ENCODE data around the gene CHD9NB. TPM values are rescaled to one million over a fixed set of nuclear protein-coding genes. Genes with fewer than 3 reads are reported as not detected.

The CHD9NB gene
- total and polyA plus RNA-seq, 10 of the 15 experiments (the other 5 are each of a cell fraction or from before 2014, with no cell fraction given): 0.14 to 1.6 (median 0.73) TPM

DNA sequence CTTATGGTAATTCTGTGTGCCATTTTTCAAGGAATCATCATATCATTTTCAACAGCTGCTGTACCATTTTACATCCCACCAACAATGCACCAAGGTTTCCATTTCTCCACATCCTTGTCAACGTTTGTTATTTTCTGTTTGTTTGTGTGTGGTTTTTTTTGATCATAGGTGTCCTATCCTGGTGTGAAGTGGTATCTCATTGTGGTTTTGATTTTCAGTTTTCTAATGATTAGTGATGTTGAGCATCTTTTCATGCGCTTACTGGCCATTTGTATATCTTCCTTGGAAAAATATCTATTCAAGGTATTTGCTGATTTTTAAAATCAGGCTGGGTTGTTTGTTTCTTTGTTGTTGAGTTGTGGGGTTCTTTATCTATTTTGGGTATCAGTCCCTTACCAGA, 17.1 kb upstream of the CHD9NB start (continued):
- TF ChIP-seq REST (IDR thresholded peaks at IDR 0.05; ENCODE audit: low read depth, low read length) (no peak), BCL3 (IDR thresholded peaks at IDR 0.05; ENCODE audit: borderline replicate concordance, insufficient read depth, low read depth, low read length, poor library complexity, severe bottlenecking) (no peak), NRF1 (conservative IDR thresholded peaks at IDR 0.05; ENCODE audit: low read depth, low read length) (no peak), ETV6 (conservative IDR thresholded peaks at IDR 0.05 in 1 of 2, IDR thresholded peaks at IDR 0.05 in 1 of 2; ENCODE audit: borderline replicate concordance in 1 of 2, low read depth in 1 of 2) (no peak), TCF3 (IDR thresholded peaks at IDR 0.05; ENCODE audit: borderline replicate concordance, insufficient read depth, low read depth, low read length) (no peak), ZNF384 (IDR thresholded peaks at IDR 0.05; ENCODE audit: borderline replicate concordance, low read depth, low read length) (no peak), IKZF2 (IDR thresholded peaks at IDR 0.05) (peak in 1 of 2 experiments; percentile 32; a peak in 1 of 4 replicates), NFXL1 (IDR thresholded peaks at IDR 0.05; ENCODE audit: borderline replicate concordance) (no peak), MYC (IDR thresholded peaks at IDR 0.05; ENCODE audit: insufficient read depth, insufficient read length, insufficient replicate concordance, low read length, severe bottlenecking) (no peak), ZNF274 (IDR thresholded peaks at IDR 0.05; ENCODE audit: insufficient read depth, insufficient read length) (no peak), ZNF217 (IDR thresholded peaks at IDR 0.05) (no peak), USF2 (IDR thresholded peaks at IDR 0.05; ENCODE audit: borderline replicate concordance, low read depth, low read length) (no peak), JUNB (IDR thresholded peaks at IDR 0.05) (peak; percentile 23; the same call in 1 of the 2 replicates)
- TF ChIP-seq, protein P1, sequence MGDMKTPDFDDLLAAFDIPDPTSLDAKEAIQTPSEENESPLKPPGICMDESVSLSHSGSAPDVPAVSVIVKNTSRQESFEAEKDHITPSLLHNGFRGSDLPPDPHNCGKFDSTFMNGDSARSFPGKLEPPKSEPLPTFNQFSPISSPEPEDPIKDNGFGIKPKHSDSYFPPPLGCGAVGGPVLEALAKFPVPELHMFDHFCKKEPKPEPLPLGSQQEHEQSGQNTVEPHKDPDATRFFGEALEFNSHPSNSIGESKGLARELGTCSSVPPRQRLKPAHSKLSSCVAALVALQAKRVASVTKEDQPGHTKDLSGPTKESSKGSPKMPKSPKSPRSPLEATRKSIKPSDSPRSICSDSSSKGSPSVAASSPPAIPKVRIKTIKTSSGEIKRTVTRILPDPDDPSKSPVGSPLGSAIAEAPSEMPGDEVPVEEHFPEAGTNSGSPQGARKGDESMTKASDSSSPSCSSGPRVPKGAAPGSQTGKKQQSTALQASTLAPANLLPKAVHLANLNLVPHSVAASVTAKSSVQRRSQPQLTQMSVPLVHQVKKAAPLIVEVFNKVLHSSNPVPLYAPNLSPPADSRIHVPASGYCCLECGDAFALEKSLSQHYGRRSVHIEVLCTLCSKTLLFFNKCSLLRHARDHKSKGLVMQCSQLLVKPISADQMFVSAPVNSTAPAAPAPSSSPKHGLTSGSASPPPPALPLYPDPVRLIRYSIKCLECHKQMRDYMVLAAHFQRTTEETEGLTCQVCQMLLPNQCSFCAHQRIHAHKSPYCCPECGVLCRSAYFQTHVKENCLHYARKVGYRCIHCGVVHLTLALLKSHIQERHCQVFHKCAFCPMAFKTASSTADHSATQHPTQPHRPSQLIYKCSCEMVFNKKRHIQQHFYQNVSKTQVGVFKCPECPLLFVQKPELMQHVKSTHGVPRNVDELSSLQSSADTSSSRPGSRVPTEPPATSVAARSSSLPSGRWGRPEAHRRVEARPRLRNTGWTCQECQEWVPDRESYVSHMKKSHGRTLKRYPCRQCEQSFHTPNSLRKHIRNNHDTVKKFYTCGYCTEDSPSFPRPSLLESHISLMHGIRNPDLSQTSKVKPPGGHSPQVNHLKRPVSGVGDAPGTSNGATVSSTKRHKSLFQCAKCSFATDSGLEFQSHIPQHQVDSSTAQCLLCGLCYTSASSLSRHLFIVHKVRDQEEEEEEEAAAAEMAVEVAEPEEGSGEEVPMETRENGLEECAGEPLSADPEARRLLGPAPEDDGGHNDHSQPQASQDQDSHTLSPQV (IDR thresholded peaks at IDR 0.05): no peak
- TF ChIP-seq, protein P2, sequence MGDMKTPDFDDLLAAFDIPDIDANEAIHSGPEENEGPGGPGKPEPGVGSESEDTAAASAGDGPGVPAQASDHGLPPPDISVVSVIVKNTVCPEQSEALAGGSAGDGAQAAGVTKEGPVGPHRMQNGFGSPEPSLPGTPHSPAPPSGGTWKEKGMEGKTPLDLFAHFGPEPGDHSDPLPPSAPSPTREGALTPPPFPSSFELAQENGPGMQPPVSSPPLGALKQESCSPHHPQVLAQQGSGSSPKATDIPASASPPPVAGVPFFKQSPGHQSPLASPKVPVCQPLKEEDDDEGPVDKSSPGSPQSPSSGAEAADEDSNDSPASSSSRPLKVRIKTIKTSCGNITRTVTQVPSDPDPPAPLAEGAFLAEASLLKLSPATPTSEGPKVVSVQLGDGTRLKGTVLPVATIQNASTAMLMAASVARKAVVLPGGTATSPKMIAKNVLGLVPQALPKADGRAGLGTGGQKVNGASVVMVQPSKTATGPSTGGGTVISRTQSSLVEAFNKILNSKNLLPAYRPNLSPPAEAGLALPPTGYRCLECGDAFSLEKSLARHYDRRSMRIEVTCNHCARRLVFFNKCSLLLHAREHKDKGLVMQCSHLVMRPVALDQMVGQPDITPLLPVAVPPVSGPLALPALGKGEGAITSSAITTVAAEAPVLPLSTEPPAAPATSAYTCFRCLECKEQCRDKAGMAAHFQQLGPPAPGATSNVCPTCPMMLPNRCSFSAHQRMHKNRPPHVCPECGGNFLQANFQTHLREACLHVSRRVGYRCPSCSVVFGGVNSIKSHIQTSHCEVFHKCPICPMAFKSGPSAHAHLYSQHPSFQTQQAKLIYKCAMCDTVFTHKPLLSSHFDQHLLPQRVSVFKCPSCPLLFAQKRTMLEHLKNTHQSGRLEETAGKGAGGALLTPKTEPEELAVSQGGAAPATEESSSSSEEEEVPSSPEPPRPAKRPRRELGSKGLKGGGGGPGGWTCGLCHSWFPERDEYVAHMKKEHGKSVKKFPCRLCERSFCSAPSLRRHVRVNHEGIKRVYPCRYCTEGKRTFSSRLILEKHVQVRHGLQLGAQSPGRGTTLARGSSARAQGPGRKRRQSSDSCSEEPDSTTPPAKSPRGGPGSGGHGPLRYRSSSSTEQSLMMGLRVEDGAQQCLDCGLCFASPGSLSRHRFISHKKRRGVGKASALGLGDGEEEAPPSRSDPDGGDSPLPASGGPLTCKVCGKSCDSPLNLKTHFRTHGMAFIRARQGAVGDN (IDR thresholded peaks at IDR 0.05): no peak

Data from GM12878 (cell line).